GM18909 (cell line): Measurements from ENCODE around the gene DSC2.
"Not testable (repeated sequence)": the region's sequence is repeated elsewhere in the genome, so short reads cannot be mapped to it uniquely, and the experiment has no call there.

Source experiments
- ATAC-seq: cut with Tn5 transposase; IDR thresholded peaks from one replicate; pipeline ENCODE4 v1.9.1; 2021; ENCODE audit warnings: mild to moderate bottlenecking; ENCODE audit not compliant: unreplicated experiment, poor library complexity

Gene DSC2

DNA sequence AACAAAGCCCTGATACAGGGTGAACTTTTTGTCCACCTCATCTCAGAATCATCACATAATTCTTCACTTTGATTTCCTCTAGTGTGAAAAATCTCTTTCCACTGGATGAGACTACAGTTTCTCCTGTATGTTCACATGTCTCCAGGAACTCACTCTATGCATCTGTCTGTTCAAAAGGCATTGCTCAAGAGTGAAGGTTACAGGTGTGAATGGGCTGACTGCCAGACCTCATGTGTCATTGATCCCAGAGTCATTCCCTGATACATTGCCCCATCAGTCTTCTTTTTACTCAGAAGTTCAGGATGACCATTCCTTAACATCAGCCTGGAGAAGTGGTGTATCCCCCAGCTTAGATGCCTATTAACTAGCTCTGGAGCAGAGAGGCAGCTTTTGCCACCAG, 55.3 kb downstream of the DSC2 start:
- ATAC-seq = no peak

DNA sequence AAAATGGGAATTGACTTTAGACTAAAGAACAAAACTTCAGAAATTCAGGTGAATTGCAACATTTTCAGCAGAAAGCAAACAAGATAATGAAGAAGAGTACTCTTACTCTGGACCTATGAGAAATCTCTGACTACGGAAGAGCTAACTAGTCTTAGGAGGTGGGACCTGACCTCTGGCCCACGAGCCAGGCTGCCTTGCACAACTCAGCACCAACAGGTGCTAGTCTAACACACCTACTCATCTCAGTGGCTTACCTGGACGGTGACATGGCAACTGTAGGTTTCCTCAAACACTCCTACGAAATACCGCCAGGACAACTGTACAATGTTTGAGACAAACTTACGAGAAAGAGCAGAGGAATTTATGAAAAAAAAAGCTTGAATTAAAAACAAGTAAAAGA, 56.6 kb downstream of the DSC2 start:
- no peak for ATAC-seq

- ATAC-seq = no peak
Measured at GRCh38 chr18:31044926-31045325, 57.3 kb downstream of the DSC2 start.

DNA sequence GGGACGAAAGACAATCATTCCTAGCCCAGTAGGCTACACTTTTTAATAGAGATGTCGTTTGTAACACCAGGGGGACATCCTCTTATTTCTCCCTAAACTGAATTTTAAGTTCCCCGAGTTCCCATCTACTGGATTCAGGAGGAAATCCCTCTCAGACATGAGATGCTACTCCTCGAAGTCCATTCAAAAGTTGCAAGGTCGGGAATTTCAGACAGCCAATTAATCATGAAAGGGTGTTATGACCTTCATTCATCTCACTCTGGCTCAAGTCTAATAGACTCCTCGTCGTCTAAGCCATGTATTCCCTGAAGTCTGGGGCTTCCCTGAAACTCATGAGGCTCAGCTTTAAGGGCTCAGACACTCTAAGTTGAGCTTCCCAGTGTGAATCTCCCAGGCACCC, 58.5 kb downstream of the DSC2 start:
- no peak for ATAC-seq

GRCh38 chr18:31042406-31043181, 59.6 kb downstream of the DSC2 start, which contains the start of gene DSC3:
DSC3 (minus strand) TSS chr18:31042742; CDS start chr18:31042660, 82 bp downstream.
- ATAC-seq = no peak

DNA sequence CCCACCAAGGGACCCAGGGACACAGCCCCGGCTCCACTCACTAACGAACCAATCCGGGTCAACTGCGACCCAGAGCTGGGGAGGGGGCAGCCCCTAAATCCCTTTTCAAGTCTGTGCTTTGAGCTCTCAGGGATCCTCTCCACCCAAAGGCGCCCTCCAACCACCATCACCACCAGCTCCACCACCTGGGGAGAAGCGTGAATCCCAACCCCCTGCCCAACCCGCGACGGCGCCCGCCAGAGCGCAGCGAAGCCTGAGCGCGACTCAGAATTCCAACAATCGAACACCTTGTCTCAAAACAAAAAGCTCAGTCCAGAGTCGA, 60.2 kb downstream of the DSC2 start:
- ATAC-seq = no peak

GRCh38 chr18:31041271-31042083, 60.7 kb downstream of the DSC2 start:
- ATAC-seq = no peak

GRCh38 chr18:31040686-31041270, 61.4 kb downstream of the DSC2 start:
- ATAC-seq = no peak

DNA sequence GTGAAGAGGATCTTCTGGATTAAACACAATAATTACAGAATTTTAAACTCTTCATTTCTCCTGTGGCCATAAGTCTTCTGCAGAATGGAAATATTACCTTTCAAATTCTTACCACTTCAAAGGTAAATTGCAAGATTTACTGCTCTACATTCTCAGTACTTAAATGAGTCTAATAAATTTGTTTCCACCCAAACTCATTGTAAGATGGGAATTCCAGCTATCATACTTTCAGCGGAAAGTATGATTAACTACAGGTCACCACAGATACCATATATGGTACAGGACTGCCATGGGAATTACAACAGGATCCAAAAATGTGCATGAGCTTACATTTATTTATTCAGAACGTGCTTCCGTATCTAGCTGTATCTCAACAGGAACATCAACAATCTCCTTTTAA, 62.8 kb downstream of the DSC2 start:
- no peak for ATAC-seq

DNA sequence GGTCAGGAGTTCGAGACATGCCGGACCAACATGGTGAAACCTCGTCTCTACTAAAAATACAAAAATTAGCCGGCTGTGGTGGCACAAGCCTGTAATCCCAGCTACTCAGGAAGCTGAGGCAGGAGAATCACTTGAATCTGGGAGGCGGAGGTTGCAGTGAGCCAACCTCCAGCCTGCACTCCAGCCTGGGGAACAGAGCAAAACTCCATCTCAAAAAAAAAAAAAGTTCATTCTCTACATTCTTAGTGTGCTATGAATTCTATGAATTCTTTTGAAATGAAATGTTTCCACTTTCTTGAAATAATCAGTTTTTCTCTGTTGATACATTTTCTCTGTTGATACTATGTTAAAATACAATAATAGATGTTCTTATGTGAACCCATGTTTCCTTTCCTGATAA, 64.5 kb downstream of the DSC2 start:
- not testable (repeated sequence) for ATAC-seq

DNA sequence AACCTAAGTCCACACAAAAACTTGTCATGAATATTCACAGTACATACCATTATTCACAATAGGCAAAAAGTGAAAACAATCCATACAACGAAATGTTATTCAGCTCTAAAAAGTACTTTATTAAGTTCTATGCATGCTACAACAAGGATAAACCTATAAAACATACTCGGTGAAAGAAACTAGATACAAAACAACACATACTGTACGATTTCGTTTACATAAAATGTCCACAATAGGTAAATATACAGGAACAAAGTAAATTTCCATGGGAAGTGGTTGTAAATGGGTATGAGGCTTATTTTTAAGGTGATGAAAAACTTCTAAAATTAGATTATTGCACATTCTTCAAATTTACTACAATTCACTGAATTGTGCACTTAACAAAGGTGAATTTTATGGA, 67.7 kb downstream of the DSC2 start:
- ATAC-seq = no peak

GRCh38 chr18:31030574-31031278, 71.5 kb downstream of the DSC2 start:
- no peak for ATAC-seq

GRCh38 chr18:31015715-31016434, 86.3 kb downstream of the DSC2 start:
- no peak for ATAC-seq

- not testable (repeated sequence) for ATAC-seq
Measured at GRCh38 chr18:31011455-31011854, 90.8 kb downstream of the DSC2 start.

DNA sequence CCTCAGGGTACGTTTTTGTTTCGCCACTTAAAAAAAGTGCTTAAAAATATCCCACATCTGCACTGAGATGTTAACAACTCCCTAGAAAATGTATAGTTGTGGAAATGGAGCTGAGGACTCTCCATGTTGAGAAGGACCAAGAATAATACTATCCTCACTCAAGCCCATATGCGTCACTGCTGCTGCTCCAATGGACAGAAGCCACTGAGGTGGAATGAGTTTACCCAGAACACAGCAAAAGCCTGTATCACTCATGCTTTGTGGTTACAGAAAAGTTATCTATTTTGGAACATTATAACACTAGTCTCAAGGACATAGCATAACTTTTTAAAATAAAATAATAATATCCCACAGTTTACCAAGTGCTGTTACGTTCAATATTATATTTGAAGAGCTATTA, 91.6 kb downstream of the DSC2 start:
- no peak for ATAC-seq
